NOMO-1 (cell line): ENCODE results near the gene CPLANE1.
"Not testable (repeated sequence)": the region's sequence is repeated elsewhere in the genome, so short reads cannot be mapped to it uniquely, and the experiment has no call there.

Experiments
- DNase-seq, 2 experiments: peaks; one replicate each; lab custom pipeline; 2025; ENCODE audit not compliant: unreplicated experiment in 2 of 2; lab: John Stamatoyannopoulos, UW

CPLANE1 gene

GRCh38 chr5:37211661-37212060 is 37.5 kb downstream of the CPLANE1 start:
- DNase-seq = no peak

DNA sequence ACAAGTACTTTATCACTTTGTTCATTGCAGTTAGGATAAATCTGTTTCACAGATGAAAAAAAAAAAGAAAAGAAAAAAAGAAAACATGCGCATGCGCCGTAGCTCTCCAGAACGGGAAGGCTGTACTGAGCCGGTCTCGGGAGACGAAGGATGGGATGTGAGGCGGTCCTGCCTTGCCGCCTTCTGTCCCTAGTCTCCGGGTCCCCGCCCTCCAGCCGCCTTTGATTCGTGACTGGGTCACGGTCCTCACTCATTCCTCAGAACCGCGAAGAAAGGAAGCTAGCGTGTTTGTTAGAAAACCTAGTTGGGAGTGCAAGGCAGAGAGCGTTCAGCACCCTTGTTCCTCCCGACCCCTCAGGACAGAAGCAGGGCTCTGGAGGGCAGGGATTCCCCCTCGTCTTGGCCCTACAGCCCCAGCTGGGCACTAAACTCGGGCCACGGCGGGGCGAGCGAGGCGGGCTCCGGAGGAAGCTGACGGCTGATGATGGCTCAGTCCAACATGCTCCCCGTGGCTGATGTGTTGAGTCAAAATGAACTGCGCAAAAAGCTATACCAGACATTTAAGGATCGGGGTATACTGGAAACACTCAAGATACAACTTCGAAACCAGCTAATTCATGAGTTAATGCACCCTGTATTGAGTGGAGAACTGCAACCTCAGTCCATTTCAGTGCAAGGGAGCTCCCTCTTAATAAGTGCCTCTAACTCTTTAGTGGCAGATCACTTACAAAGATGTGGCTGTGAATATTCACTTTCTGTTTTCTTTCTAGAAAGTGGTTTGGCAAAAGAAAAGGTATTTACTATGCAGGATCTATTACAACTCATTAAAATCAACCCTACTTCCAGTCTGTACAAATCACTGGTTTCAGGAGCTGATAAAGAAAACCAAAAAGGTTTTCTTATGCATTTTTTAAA is 40.0 kb downstream of the CPLANE1 start:
- DNase-seq = no peak

DNA sequence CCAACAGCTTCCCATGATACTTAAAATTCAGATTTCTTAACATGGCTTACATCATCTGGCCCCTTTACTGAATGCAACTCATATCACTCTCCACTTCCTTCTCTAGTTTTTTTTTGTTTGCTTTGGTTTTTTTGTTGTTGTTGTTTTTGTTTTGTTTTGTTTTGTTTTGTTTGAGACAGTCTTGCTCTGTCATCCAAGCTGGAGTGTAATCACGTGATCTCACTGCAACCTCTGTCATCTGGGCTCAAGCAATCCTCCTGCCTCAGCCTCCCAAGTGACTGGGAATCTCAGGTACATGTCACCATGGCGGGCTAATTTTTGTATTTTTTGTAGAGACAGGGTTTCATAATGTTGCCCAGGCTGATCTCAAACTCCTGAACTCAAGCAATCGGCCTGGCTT is 41.4 kb downstream of the CPLANE1 start:
- DNase-seq = peak; percentile 34 to 49

DNA sequence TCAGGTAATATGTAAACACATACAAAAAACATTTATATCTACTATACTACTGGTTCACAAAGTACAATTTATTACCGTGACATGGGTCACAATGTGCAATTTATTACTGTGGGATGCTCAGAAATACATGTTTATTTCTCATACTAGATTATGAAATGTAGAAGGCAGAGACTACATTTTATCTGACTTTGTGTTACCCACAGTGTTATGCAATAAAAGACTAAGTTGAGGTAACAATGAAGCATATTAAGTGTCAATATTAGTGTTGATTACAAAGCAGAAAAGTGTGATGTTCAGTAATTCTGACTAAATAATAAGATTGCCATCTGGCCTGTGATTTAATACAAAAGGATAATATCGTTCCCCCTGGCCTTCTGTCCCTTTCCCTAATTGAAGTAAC is 42.4 kb downstream of the CPLANE1 start:
- DNase-seq = peak in 1 of 2 experiments; percentile 42

DNA sequence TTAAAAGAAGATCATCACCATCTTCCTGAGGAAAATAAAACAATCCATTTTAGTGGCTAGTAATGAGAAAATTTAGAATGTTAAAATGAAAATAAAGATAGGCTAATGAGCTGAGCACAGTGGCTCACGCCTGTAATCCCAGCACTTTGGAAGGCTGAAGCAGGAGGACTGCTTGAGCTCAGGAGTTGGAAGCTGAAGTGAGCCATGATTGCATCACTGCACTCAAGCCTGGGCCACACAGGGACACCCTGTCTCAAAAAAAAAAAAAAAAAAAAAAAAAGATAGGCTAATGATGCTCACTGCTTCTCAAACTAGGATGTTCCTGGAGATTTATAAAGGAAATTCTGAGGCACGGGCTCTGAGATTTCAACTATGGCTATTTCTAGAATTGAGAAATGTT is 50.3 kb downstream of the CPLANE1 start:
- no peak for DNase-seq

- DNase-seq = no peak
Observed at GRCh38 chr5:37198061-37198460, 51.1 kb downstream of the CPLANE1 start.

- DNase-seq = peak; percentile 88 to 98
Observed at GRCh38 chr5:37197340-37198050, 51.7 kb downstream of the CPLANE1 start.

- DNase-seq = no peak
Observed at GRCh38 chr5:37190592-37190991, 58.6 kb downstream of the CPLANE1 start.

GRCh38 chr5:37189355-37189754 is 59.8 kb downstream of the CPLANE1 start:
- DNase-seq = no peak

- no peak for DNase-seq
Observed at GRCh38 chr5:37187465-37187977, 61.7 kb downstream of the CPLANE1 start.

DNA sequence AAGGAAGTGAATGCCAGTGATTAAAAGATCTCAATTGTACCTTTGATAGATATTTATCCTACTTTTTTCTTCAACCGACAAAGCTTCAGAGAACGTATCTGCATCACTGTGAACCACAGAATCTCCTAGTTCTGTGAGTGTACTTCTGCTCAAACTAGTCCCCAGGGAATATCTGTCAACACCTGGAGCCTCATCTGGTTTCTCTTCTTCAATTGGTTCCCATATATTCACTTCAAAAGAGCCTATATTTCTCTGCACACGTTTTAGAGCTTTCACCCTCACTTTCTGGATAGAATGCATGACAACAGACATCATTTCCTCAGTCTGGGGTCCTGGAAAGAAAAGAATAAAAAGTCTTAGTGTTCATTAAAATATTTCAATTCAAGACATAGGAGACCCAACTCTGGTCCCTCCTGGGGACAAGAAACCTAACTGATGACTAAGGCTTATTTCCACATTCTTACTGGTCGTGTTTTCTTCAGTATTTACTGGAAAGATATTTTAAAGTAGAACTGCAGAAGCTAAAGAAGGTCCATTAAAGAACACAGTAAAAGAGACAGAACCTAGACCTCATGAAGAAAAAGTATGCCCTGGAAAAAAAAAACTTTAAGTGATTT is 64.3 kb downstream of the CPLANE1 start:
- DNase-seq = no peak

- no peak for DNase-seq
Observed at GRCh38 chr5:37182667-37183066, 66.5 kb downstream of the CPLANE1 start.

DNA sequence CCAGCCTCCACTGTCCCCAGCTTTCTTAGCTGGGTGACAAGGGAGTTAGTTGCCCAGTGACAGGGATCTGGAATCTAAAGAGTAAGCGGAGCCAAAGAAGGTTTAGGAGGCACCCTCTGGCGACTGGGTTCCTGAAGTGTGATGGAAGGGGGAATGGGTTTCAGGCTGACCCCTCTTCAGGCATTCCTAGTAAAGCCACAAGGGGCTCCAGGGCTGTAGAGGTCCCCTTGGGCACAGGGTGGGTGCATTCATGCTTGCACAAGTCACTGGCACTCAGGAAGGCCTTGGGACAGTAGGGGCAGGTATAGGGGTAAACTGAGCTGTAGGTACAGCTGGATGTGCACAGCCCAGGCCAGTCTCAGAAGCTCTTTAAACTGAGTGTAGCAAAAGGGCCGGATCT is 74.2 kb downstream of the CPLANE1 start:
- DNase-seq = no peak

DNA sequence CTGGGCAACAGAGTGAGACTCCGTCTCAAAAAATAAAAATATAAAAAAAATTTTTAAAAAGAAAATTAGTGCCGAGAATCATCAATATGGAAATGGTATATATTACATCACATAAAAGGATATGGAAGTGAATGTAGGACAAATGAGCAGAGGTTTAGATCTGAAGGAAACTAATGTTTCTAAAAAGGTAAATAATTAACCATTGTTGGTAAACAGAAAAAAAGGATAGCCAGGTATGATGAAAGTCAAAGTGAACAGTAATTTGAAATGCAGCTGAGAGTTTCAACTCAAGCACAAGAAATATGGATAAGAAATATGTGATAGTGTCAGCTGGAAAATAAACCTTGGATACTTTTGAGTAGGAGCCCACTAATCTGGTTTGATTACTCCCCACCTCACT is 76.2 kb downstream of the CPLANE1 start:
- no peak for DNase-seq

- no peak for DNase-seq
Observed at GRCh38 chr5:37170856-37171255, 78.3 kb downstream of the CPLANE1 start.

GRCh38 chr5:37166197-37166596 is 83.0 kb downstream of the CPLANE1 start:
- no peak for DNase-seq

DNA sequence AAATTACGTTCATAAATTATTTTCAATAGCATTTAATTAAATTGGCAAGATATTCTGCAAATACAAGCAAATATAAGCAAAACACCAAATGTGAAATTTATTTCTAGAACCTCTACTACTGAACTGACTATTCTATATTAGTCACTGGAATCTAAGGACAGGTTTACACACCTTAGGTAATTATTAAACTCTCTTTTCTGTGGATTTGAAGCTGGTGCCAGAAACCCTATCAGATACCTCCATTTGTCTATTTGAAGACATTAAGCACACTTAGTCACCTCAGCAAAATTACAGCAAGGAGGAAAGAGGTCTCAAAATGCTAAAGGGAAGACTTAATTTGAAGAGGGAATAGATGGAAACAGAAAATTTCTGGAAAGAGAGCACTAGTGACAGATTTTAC is 83.4 kb downstream of the CPLANE1 start:
- DNase-seq = no peak

DNA sequence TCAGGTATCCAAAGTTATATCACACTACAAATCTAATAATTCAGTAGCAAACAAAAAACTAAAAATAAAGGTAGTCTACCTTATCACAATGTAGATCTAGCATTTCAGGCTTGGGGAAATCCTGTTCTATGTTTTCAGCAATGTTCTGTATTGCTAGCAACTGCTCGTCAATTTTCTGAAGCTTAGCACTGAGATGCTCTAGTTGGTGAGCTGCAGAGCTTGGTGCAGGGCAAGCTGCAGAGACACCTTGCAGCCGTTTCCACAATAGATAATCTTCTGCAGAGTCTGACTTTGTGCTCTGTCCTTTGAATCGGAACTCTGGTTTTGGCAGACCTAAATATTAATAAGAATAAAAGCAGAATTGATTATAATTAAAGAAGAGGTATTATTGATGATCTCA is 95.5 kb downstream of the CPLANE1 start:
- no peak for DNase-seq

DNA sequence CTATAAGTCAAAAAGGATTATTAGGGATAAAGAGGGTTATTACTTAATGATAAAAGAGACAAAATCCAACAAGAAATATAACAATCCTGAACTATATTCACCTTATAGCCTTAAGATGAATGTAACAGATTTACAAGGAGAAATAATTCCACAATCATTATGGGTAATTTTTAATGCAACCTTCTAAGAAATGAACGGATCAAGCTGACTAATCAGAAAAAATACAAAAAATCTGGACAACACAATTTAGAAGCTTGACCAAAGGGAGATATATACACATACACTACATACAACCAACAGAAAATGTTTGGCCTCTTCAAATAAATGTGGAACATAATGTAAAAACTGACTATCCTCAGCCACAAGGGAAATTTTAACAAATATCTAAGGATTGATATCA is 102.3 kb downstream of the CPLANE1 start:
- DNase-seq = no peak

DNA sequence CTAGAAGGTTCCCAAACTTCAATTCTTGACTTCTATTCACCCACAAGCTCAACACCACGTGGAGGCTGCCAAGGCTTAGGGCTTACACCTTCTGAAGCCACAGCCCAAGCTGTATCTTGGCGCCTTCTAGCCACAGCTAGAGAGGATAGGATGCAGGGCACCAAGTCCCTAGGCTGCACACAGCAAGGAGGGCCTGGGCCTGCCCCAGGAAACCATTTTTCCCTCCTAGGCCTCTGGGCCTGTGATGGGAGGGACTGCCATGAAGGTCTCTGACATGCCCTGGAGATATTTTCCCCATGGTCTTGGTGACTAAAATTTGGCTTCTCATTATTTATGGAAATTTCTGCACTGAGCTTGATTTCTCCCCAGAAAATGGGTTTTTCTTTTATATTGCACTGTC is 112.5 kb downstream of the CPLANE1 start:
- no peak for DNase-seq

GRCh38 chr5:37135312-37135711 is 113.9 kb downstream of the CPLANE1 start:
- not testable (repeated sequence) for DNase-seq
